ENCODE results near the gene CALHM5. TPM values are rescaled to one million over a fixed set of nuclear protein-coding genes. Genes with fewer than 3 reads are reported as not detected.

The CALHM5 gene, protein sequence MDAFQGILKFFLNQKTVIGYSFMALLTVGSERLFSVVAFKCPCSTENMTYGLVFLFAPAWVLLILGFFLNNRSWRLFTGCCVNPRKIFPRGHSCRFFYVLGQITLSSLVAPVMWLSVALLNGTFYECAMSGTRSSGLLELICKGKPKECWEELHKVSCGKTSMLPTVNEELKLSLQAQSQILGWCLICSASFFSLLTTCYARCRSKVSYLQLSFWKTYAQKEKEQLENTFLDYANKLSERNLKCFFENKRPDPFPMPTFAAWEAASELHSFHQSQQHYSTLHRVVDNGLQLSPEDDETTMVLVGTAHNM
- total RNA-seq = 3.3 and 4.0 TPM in 2 replicates

DNA sequence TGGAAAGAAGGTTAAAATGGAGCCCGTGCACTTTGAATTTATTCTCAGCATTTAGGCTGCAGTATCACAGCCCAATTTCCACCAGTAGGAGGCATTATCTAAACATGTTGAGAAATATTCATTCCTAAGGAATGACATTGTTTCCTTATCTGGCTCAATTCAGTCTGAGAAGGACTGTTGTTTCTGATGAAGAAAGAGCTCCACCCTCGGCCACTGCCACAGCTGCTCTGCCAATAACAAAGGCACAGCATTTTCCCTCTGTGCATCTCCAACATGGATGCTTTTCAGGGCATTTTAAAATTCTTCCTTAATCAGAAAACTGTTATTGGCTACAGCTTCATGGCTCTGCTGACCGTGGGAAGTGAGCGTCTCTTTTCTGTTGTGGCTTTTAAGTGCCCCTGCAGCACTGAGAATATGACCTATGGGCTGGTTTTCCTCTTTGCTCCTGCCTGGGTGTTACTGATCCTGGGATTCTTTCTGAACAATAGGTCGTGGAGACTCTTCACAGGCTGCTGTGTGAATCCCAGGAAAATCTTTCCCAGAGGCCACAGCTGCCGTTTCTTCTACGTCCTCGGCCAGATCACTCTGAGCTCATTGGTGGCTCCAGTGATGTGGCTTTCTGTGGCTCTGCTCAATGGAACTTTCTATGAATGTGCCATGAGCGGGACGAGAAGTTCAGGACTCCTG lies at the start of gene CALHM5:
Gene CALHM5 (plus strand): TSS at position 216 of the 687 bp plus-strand sequence. CDS start 58 bp downstream, at position 274.

DNA sequence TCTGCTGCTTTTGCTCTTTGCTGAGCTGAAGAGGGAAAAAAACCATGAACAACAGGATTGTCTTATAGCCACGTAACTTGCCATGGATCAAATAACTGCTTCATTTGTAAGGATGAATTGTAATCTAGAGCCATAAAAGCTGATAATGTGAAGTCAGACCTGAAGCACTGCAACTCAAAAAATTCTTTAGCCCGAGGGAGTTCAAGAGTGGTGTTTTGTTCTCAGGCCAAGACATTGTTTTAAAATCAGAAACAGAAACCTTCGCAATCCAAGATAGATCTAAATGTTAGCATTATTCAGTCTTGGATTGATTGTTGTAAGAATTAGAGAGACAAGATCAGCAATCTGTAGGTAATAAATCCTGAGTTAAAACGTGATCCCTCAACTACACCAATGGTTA lies 34.2 kb downstream of the CALHM5 start, which contains the start of gene TRAPPC3L:
Gene TRAPPC3L (minus strand): TSS at position 34 of the 400 bp plus-strand sequence. CDS start 170 bp downstream, outside the sequence.

DNA sequence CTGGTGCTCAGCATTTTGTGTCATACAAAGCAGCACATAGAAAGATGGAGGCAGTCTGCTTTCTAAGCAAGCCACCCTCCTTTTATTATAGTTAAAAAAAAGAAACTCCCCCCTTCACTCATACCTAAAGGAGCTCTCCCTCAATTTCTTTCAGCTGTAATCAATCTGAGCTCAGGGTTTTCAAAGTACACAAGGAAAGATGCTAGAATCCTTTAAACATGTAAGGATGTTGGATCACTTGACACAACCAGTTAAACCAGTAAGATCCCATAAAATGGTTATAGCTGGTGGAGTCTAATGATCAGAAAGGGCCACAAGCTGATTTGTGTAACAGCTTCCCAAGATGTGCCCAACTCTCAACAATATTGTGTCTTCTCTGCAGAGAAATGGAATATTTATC lies 42.0 kb downstream of the CALHM5 start, which contains the start of gene CALHM4:
Gene CALHM4 (plus strand): TSS at position 301 of the 400 bp plus-strand sequence. CDS start 43 bp downstream, at position 344.

DNA sequence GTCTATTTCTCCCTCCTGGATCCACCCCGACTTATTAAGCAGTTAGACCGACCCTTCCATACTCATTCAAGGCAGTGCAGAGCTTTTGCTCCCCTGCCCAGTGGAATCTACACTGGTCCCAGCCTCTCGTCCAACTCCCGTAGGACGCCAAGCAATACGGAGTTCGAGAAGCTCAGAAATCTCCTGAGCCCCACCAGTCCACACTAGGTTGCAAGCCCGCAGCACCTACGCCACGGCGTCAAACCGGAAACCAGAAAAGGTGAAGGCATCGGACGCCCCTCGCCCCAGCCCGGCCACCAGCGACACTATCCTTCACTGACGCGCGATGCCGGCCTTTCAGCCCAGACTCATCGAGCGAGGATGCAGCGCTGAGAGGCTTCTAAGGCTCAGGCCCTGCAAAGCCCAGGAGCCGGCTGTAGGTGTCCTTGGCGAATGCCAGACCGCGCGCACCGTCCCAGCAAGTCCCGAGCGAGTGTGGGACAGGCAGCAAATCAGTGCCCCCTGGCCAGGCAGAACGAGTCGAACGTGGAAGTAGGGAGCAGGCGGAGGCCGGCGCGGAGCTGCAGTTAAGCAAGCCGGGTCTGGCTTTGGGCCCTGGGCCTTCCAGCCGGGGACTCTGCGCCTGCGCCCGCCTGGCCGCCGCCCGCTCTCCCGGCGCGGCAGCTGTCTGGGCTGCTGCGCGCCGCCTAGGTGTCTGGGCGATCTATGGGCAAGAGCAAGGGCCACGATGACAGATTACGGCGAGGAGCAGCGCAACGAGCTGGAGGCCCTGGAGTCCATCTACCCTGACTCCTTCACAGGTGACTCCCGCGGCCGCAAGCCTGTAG lies 59.6 kb downstream of the CALHM5 start, which contains the start of gene RWDD1:
Gene RWDD1 (plus strand): TSS at position 649 of the 827 bp plus-strand sequence. CDS start 79 bp downstream, at position 728.

Other genes starting within 250 kb of the CALHM5 start
- gene TSPYL1, start 231.7 kb upstream of the CALHM5 start, total RNA-seq = 58.8 and 77.2 TPM in 2 replicates
- 37.5 and 50.4 TPM in 2 replicates for gene DSE, start 140.7 kb upstream of the CALHM5 start, total RNA-seq
- 0.59 and 1.5 TPM in 2 replicates for gene CALHM6, start 50.3 kb upstream of the CALHM5 start, total RNA-seq
- gene TRAPPC3L, start 34.0 kb downstream of the CALHM5 start, total RNA-seq = not detected in 2 replicates
- gene CALHM4, start 42.1 kb downstream of the CALHM5 start, total RNA-seq = not detected in 2 replicates
- 29.1 and 29.8 TPM in 2 replicates for gene RWDD1, start 59.9 kb downstream of the CALHM5 start, total RNA-seq
- gene RSPH4A, start 104.8 kb downstream of the CALHM5 start, total RNA-seq = under 0.01 and 0.20 TPM in 2 replicates
- gene ZUP1, start 157.1 kb downstream of the CALHM5 start, total RNA-seq = 10.3 and 11.5 TPM in 2 replicates
- 4.4 and 5.1 TPM in 2 replicates for gene KPNA5, start 169.6 kb downstream of the CALHM5 start, total RNA-seq